Erythroblast (primary cell): ENCODE measurements around the gene DSCAML1.

ENCODE experiments used
- GATA1 ChIP-seq: IDR thresholded peaks from 2 replicates; pipeline ENCODE4 v1.6.1; 2011; ENCODE audit warnings: low read depth, mild to moderate bottlenecking, control low read depth, low read length, moderate library complexity
- POLR2A ChIP-seq: IDR thresholded peaks from 2 replicates; pipeline ENCODE4 v1.6.1; 2011; ENCODE audit warnings: mild to moderate bottlenecking, low read length

- no peak for TF ChIP-seq POLR2A
- no peak for TF ChIP-seq GATA1
Measured at GRCh38 chr11:117409511-117409910, 387.5 kb downstream of the DSCAML1 start.
